Peyer's patch (tissue), 4 donors: Measurements from ENCODE around the gene ARID5A.

Experiments
- CTCF ChIP-seq, 6 experiments: fragments of 450-650 bp in 4 of 6; fragments of 200-600 bp in 2 of 6; sonication (generic) in 1 of 6; IDR thresholded peaks; one replicate each; pipeline ENCODE4 v1.5.1; 2017 to 2019; ENCODE audit warnings: antibody characterized with exemption in 6 of 6, mild to moderate bottlenecking in 3 of 6, moderate library complexity in 1 of 6
- POLR2A ChIP-seq, 2 donors: fragments of 450-650 bp; IDR thresholded peaks; one replicate each; pipeline ENCODE4 v1.5.1; 2017; ENCODE audit warnings: antibody characterized with exemption in 2 of 2, mild to moderate bottlenecking in 2 of 2, moderate library complexity in 2 of 2

- no peak for TF ChIP-seq CTCF (IDR thresholded peaks at IDR 0.05)
- no peak for TF ChIP-seq POLR2A (IDR thresholded peaks at IDR 0.05)
These were observed 39.4 kb downstream of the ARID5A start for GRCh38 chr2:96575785-96576456.
